GM10847 (cell line): ENCODE data around the gene SNX30.

Experiments
- POLR2A ChIP-seq: IDR thresholded peaks from 2 replicates; pipeline ENCODE4 v1.6.1; 2011; ENCODE audit not compliant: insufficient read length; ENCODE audit errors: extremely low read depth

The SNX30 gene

GRCh38 chr9:112819635-112820496 is 69.3 kb downstream of the SNX30 start:
- TF ChIP-seq POLR2A = no peak

- no peak for TF ChIP-seq POLR2A
Observed at GRCh38 chr9:112820881-112821280, 70.3 kb downstream of the SNX30 start.

DNA sequence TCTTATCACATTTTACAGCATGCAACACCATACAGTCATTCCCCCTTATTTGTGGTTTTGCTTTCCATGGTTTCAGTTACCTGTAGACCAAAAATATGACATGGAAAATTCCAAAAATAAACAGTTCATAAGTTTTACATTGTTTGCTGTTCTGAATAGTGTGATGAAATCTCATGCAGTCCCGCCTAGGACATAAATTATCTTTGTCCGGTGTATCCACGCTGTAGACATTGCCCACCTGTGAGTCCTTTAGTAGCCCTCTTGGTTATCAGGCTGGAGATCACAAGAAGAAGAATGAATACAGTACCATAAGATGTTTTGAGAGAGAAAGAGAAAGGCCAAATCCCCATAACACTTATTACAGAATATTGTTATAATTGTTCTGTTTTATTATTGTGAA is 72.1 kb downstream of the SNX30 start:
- no peak for TF ChIP-seq POLR2A

- no peak for TF ChIP-seq POLR2A
Observed at GRCh38 chr9:112823257-112823656, 72.7 kb downstream of the SNX30 start.

- no peak for TF ChIP-seq POLR2A
Observed at GRCh38 chr9:112831281-112831851, 80.8 kb downstream of the SNX30 start.

GRCh38 chr9:112831969-112832368 is 81.4 kb downstream of the SNX30 start:
- no peak for TF ChIP-seq POLR2A

DNA sequence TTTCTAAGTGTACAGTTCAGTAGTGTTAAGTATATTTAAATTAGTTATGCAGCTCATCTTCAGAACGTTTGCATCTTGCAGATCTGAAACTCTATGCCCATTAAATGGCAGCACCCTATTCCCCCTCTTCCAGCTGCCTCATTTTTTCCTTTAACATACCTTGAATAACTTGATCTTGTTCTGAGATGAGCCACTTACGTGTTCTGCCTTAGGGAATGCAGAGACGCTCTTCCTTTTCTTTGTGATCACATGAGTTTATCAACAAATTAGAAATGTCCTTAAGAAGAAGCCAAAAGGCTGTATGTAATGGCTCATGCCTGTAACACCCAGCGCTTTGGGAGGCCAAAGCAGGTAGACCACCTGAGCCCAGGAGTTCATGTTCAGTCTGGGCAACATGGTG is 82.5 kb downstream of the SNX30 start:
- no peak for TF ChIP-seq POLR2A

- TF ChIP-seq POLR2A = no peak
Observed at GRCh38 chr9:112836394-112836793, 85.8 kb downstream of the SNX30 start.

DNA sequence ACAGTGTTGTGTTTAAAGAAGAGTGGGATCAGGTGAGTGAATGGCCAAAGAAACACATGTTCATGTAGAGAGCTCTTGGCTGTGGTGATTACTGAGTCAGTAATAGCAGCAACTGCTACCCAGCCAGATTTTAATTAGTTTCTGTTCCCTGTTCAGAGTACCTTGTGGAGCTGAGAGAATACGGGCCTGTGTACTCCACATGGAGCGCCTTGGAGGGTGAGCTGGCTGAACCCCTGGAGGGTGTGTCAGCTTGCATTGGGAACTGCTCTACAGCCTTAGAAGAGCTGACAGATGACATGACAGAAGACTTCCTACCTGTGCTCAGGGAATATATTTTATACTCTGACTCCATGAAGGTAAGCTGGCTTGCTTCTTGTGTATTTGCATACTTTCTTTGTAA is 87.8 kb downstream of the SNX30 start:
- no peak for TF ChIP-seq POLR2A

- TF ChIP-seq POLR2A = no peak
Observed at GRCh38 chr9:112839331-112839730, 88.8 kb downstream of the SNX30 start.

- TF ChIP-seq POLR2A = no peak
Observed at GRCh38 chr9:112841261-112841660, 90.7 kb downstream of the SNX30 start.

GRCh38 chr9:112842555-112842954 is 92.0 kb downstream of the SNX30 start:
- no peak for TF ChIP-seq POLR2A

DNA sequence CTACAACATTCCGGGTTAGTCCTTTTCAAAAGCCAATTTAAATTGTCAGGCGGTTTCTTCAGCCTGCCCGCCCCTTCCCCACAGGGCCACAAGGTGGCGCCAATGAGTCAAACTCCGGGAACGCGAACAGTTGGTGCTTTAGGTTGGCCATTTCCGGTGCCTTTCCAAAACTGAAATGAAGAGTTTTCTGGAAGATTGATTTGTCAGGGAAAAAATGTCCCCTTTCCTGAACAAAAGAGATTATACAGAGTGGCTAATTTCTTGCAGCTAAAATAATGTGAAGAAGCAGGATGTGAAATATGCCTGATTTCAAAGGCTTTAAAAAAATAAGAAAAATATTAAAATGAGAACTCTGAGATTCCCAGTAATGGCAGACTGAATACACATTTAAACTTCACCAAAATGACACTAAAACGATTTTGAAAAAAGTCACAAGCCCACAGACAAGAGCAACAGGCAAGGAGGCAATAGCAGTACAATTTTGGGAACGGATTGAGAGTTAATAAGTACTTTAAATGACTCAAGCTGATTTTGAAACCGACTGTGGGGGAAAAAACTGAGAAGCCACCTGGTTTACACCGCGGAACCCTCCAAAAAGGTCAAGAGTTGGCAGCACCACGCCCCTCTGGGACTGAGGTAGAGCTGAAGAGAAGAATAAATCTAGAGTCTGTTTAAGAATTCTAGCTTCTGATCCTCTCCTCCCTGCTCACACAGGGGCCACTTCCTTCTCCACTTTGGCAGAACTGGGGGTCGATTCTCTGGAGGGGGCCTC is 94.4 kb downstream of the SNX30 start:
- TF ChIP-seq POLR2A = no peak

GRCh38 chr9:112846528-112847488 is 96.2 kb downstream of the SNX30 start:
- no peak for TF ChIP-seq POLR2A

DNA sequence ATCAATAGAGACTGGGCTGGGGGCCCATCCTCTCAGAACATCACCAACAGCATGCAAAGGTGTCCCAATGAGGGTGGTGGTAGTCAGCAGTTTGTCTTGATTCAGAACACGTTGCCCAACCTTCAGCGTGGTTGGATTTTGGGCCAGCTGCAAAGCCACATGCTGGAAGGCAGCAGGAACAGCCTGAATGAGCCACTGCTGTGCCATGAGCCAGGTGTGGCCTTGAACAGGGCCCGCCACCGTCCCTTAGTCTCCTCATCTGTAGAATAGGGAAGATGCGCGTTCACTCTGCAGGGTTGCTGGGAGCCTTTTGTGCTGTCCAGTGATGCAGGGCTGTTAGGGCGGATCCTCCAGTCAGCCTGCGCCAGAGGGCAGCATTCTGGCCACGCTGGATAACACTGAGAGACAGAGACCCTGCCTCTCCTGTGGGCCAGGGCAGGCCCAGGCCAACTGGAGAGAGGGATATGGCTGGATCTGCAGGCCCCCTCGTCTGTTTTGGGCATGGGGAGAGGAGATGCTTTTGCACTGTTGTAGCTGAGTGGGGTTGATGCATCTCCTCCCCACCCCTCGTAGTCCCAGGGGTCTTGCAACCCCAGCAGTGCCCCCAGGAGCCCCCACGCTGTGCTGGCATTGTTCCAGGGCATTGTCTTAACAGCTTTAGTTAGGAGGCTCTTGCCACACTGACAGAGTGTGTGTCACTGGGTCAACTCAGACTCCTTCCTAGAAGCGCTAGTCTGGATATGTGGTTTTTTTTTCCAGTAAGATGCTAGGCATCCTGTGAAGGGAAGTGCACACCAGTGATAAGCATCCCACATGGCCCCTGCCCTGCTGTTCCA is 98.0 kb downstream of the SNX30 start:
- no peak for TF ChIP-seq POLR2A
